NOMO-1 treated with DMSO at 0.1 percent for 48 hours (cell line): ENCODE measurements around the gene C19orf67.
"Not testable (repeated sequence)": the region's sequence is repeated elsewhere in the genome, so short reads cannot be mapped to it uniquely, and the experiment has no call there.

Experiments
- DNase-seq: peaks from one replicate; lab custom pipeline; 2025; ENCODE audit not compliant: unreplicated experiment; lab: John Stamatoyannopoulos, UW

The C19orf67 gene

DNA sequence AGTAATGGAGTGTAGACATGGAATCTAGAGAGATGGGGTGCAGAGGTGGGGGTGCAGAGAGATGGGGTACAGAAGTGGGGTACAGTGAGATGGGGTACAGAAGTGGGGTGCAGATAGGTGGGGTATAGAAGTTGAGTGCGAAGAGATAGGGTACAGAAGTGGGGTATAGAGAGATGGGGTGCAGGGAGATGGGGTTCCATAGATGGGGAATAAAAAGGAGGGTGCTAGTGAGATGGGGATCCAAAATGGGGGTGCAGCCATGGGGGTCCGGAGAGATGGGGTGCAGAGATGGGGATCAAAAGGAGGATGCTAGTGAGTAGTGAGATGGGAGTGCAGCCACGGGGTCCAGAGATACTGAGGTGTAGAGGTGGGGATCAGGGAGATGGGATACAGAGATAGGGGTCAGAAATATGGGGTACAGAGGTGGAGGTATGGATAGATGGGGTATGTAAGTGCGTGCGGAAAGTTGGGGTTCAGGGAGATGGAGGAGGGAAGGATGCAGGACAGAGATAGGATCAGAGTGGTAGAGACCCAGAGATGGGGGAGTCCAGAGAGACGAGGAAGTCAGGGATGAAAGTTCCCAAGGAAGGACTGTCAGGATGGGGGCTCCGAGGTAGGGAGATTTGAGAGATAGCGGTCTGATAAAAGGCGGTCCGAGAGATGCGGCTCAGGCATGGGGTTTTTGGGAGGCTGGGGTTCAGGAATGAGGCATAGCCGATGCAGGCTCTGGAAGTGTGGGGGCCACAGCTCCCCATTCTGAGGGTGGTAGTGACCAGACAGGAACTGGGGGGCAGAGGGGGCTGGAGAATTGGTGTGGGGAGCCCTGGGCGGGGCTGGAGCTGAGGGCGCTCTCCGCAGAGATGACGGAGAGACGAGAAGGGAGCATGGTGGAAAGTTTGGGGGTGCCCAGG, 27.1 kb downstream of the C19orf67 start:
- no peak for DNase-seq

DNA sequence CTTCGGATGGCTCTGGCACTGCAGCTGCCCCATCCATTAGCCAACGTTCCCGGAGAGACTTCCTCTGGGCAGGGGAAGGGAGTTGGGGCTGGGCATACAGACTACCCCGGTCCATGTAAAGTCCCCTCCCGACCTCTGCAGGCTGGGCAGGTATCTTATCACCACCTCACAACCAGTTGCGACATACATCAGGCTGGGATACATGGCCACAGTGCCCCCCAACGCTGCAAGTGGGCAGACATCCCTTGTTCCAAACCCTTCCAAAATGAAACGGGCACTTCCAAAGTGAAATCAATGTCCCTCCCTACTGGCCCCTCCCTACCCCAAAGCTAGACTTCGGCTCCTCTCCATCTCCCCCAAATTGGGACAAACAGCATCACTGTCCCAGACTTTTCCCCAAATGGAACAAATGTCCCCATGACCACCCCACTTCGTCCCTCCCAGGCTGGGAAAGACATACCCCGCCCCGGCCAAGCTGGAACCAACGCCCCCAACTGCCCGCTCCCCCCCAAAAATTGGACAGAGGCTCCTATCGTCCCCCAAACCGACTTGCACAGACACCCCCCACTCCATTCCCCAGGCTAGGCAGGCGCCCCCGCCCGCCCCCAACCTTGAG, 28.7 kb downstream of the C19orf67 start:
- DNase-seq: no peak

DNA sequence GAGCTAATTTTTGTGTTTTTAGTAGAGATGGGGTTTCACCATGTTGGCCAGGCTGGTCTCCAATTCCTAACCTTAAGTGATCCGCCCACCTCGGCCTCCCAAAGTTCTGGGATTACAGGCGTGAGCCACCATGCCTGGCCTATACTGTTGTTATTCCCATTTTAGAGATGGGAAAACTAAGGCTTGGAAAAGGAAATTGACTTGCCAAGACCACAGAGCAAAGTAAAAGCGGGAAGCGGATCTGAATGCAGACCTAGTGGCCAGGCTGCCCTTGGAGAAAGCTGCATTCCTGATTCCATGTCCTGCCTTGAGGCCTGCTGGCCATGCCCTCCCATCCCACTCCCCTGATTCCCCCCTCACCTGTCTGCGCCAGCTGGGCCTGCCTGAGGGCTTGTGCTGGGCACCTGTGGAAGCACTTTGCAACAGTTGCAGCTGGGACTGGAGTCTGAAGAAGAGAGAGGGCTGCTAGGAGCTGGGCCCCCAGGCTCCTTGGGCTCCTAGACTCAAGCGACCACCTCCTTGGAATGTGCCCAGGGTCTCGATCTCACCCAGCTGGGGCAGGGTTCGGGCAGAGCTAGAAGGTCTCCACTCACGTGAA, 29.4 kb downstream of the C19orf67 start:
- DNase-seq: no peak

DNA sequence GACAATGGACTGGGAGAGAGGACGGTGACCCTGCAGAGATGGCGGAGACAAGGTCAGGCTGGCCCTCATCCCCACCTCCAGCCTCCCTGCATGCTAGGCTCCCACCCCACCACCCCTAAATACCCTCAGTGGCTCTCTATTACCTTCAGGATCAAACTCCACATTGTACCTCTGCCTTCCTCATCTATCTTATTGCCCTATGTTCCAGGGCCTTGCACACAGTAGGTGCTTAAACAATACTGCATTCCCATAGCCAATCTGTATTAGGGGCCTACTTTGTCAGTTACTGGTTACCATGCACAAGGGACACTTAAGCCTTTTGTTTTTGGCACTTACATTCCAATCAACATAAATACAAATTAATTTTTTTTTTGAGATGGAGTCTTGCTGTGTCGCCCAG, 30.2 kb downstream of the C19orf67 start:
- no peak for DNase-seq

DNA sequence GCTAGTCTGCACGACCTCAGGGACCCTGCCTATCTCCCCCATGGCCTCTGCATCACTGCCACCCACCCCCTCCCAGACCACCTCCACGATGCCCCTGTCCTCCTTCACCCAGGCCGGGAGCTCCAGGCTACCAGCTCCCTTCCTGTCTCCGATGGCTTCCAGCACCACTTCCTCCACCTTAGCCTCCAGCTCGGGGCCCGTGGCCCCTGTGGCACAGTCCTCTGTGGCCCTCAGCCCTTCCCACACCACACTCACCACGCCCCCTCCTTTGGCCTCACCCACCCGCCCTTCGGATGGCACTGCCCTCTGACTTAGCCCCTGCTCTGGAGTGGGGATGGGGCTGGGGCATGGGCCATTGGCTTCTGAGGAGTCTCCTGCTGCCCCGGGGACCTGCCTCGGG, 30.9 kb downstream of the C19orf67 start:
- DNase-seq: no peak

DNA sequence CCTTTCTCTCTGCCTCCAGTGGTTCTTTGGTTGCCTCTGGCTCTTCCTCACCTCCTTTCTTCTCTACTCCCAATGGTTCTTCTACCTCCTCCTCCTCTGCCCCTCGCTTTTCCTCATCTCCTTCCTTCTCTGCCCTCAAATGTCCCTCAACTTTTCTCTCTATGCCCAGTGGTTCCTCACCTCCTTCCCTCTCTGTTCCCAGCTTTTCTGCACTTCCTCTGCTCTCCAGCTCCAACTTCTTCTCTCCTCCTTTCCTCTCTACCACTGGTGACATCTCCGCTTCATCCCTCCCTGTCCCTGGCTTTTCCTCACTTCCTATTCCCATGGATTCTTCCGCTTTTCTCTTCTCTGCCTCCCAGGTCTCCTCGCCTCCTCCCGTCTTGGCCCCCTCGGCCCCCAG, 31.5 kb downstream of the C19orf67 start:
- DNase-seq: no peak

DNA sequence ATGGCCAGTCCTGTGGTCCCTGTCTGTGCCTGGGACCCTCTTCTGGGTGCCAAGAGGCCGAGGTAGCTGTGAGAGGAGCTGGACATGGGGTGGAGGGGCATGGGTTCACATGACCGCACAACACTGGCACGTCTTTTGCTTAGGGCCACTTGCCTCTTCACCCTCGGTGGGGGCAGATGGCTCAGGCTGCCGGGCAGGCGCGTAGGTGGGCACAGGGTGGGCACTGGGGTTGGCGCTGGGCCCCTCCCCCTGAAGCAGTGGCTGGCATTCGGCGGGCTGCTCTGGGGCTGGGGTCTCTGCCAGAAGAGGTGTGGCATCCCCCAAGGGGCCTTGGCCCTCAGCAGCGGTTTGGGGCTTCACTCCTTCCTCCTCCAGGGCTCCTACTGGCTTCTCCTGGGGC, 32.1 kb downstream of the C19orf67 start:
- DNase-seq: no peak

DNA sequence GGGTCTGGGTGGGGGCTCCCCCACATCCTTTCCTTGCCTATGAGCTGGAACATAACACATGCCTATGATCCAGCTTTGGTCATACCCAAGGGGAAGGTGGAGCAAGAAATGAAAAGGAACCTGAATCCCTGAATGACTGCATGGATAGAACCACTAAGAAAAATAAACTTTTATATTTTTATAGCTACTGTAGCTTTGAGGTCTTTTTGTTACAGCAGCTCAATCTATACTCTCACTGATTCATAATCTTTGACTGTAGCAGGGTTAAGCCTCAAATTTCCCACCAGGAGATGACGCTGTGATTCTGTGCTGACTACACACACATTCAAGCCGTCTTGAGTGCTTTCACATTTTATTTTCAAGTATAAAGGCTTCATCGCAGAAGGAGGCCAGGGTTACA, 32.6 kb downstream of the C19orf67 start:
- DNase-seq: no peak

DNA sequence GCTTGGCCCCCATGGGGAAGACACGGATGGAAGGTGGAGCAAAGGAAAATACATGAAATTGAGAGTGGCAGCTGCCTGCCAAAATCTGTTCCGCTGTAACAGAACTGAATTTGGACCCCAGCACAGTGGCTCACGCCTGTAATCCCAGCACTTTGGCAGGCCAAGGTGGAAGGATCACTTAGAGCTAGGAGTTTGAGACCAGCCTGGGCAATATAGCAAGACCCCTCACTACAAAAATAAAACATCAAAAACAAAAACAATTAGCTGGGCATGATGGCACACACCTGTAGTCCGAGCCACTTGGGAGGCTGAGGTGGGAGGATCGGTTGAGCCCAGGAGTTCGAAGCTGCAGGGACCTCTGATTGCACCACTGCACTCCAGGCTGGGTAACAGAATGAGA, 33.1 kb downstream of the C19orf67 start:
- no peak for DNase-seq

DNA sequence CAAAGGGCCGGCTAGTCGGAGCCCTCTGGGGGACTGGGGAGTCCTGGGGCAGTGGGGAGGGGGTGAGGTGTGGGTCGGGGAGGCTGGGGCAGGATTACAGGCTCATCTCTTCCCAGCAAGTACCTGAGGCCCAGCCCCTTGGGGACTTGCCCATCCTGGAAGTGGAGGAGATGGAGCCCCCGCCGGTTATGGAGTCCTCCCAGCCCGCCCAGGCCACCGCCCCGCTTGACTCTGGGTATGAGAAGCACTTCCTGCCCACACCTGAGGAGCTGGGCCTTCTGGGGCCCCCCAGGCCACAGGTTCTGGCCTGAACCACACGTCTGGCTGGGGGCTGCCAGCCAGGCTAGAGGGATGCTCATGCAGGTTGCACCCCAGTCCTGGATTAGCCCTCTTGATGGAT, 33.6 kb downstream of the C19orf67 start:
- no peak for DNase-seq

DNA sequence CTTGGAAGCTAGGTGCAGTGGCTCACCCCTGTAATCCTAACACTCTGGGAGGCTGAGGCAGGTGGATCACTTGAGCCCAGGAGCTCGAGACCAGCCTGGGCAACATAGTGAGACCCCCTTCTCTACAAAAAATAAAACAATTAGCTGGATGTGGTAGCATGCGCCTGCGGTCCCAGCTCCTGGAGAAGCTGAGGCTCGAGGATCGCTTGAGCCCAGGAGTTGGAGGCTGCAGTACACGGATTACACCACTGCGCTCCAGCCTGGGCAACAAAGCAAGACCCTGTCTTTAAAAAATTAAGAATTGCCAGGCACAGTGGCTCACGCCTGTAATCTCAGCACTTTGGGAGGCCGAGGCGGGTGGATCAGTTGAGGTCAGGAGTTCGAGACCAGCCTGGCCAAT, 34.6 kb downstream of the C19orf67 start:
- not testable (repeated sequence) for DNase-seq

DNA sequence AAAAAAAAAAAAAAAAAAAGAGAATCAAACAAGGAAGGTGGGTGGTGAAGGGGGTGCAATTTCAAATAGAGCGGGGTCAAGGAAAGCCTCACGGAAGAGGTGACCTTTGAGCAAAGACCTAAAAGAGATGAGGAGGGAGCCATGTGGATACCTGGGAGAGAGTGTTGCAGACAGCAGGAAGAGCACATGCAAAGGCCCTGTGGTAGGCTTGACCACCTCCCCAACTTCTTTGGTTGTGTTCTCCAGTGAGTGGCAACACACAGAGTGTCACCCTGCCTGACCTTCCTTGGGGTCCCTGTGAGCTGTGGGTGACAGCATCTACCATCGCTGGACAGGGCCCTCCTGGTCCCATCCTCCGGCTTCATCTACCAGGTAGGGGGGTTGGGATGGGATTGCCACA, 35.1 kb downstream of the C19orf67 start:
- DNase-seq: no peak

DNA sequence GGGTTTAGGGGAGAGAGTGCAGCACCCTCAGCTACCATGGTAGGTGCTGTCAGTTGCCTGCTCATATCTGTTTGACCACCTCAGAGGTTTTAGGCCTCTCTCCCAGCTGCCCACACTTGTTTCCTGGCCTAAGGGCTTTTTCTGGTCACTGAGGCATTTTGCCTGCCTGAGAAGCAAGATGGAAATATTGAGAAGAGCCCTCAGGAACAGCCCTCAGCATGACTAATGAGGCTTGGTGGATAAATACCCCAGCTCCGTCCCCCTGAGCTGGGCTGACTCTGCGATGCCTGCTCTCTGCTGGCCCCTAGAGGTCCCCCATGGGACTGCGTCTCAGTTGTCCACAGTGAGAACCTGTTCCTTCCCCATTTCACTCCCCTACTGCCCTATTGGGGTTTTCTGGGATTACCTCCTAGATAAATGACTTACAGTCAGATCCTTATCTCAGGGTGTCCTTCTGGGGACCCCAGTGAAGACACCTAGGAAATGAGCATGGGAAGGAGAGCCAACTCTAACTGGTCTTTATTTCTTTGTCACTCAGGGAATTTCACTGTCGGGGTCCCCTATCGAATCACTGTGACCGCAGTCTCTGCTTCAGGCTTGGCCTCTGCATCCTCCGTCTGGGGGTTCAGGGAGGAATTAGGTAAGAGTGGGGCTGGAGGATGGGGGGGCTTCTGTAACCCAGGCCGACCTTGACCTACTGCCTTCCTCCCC, 37.0 kb downstream of the C19orf67 start:
- peak; percentile 46 for DNase-seq

DNA sequence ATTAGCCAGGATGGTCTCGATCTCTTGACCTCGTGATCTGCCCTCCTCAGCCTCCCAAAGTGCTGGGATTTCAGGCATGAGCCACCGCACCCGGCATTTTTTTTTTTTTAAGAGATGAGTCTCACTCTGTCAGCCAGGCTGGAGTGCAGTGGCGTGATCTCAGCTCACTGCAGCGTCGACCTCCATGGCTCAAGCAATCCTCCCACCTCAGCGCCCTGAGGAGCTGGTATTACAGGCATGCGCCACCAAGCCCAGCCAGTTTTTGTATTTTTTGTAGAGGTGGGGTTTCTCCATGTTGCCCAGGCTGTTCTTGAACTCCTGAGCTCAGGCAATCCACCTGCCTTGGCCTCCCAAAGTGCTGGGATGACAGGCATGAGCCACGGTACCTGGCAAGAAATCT, 37.7 kb downstream of the C19orf67 start:
- DNase-seq: not testable (repeated sequence)

DNA sequence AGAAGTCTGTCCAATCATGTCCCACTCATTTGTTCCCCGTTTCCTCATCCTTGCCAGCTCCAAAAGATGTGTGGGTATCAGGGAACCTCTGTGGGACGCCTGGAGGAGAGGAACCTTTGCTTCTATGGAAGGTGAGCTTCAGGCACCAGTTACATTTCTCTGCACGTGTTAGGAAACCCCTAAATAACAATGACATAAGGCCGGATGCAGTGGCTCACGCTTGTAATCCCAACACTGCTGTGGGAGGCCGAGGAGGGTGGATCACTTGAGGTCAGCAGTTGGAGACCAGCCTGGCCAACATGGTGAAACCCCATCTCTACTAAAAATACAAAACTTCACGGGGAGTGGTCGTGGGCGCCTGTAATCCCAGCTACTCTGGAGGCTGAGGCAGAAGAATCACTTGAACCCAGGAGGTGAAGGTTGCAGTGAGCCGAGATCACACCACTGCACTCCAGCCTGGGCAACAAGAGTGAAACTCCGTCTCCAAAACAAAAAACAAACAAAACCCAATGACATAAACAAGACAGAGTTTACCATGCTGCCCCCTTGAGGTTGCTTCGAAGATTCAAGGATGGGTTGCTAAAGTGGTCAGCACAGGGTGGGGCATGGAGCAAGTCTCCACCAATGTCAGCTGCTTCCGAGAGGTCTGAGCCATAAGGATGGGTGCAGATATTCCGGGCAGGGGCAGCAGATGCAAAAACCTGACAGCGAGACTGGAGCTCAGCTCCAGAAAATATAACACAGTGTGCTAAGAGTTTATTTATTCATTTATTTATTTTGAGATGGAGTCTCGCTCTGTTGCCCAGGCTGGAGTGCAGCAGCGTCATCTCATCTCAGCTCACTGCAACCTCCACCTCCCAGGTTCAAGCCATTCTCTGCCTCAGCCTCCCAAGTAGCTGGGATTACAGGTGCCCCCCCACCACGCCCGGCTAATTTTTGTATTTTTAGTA, 42.6 kb downstream of the C19orf67 start:
- peak; percentile 37 for DNase-seq

DNA sequence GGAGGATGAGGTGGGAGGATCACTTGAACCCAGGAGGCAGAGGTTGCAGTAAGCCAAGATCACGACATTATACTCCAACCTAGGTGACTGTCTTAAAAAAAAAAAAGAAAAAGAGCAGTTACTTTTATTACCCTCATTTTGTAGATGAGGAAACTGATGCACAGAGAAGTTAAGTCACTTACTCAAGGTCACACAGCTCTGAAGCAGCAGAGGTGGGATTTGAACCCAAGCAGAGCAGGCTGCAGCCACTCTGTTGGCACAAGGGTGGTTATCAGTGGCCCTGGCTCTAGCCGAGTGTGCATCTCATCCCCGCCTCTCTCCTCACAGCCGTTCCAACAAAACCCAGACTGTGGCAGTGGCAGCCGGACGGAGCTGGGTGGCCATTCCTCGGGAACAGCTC, 46.4 kb downstream of the C19orf67 start:
- DNase-seq: no peak

DNA sequence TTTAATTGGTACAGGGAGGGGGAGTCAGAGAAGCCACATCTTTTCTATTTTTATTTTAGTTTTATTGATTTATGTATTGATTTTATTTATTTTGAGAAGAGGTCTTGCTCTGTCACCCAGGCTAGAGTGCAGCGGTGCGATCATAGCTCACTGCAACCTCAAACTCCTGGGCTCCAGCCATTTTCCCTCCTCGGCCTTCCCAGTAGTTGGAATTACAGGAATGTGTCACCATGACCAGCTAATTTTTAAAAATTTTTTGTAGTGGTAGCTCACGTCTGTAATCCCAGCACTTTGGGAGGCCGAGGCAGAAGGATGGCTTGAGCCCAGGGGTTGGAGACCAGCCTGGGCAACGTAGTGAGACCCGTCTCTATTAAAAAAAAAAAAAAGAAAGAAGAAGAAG, 49.9 kb downstream of the C19orf67 start:
- no peak for DNase-seq

DNA sequence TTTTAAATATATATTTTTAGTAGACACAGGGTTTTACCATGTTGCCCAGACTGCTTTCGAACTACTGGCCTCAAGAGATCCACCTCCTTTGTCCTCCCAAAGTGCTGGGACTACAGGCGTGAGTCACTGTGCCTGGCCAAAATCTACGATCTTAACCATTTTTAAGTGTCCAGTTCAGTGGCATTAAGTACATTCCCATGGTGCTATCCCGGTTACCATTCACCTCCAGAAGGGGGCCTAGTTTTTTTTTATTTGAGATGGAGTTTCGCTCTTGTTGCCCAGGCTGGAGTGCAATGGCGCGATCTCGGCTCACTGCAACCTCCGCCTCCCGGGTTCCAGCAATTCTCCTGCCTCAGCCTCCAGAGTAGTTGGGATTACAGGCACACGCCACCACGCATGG, 50.4 kb downstream of the C19orf67 start:
- DNase-seq: not testable (repeated sequence)

DNA sequence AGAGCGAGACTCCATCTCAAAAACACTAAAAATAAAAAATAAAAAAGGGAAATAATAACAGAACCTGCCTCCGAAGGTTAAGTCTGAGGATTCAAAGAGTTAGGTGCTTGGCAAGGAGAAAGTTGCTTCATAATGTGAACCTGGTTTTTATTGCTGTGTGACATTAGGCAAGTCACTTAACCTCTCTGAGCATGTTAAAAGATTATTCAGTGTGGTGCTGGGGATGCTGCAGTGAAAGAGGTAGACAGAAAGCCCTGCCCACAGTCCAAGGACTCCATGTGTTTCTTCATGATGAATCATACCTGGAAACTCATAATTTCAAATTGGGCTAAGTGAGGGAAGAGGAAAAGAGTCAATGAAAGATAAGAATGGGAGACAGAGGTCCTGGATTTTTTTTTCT, 51.6 kb downstream of the C19orf67 start:
- DNase-seq: no peak

DNA sequence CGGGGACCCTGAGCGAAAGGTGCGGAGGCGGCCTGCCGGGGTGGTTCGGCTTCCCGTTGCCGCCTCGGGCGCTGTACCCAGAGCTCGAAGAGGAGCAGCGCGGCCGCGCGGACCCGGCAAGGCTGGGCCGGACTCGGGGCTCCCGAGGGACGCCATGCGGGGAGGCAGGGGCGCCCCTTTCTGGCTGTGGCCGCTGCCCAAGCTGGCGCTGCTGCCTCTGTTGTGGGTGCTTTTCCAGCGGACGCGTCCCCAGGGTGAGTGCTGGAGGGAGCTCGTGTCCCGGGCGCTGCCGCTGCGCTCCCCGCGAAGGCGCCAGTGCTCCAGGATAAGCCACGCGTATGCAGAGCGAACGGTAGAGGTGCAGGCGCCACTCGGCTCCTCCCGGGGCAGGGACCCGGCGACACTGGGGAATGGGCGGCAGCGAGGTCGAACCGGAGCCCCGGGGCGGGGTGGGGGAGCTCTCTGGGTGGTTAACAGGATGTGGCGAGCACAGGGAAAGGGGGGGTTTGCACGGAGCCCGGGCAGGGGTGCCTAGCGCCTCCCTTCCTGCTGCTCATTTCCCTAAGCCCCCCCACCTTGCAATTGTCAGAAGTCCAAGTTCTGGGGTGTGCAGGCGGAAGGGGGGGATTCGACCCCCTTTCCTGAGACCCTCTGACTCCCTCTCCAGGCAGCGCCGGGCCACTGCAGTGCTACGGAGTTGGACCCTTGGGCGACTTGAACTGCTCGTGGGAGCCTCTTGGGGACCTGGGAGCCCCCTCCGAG, 53.7 kb downstream of the C19orf67 start, which contains the start of gene IL27RA:
IL27RA (plus strand) TSS at position 44 of the 762 bp plus-strand sequence; CDS start at position 155, 111 bp downstream.
- DNase-seq: peak; percentile 70
